Activated T-helper 17 cell treated with anti-CD3 and anti-CD28 coated beads, Interleukin-2, amount 50 U/mL, for 72 hours (primary cell): ENCODE data around the gene CYB561. TPM values are rescaled to one million over a fixed set of nuclear protein-coding genes. Genes with fewer than 3 reads are reported as not detected.
"Not testable (repeated sequence)": the region's sequence is repeated elsewhere in the genome, so short reads cannot be mapped to it uniquely, and the experiment has no call there.

Experiments
- ATAC-seq: fragments of 150-1000 bp; cut with Tn5 transposase; replicated peaks from 2 replicates; pipeline ENCODE4 v1.10.0; 2021; ENCODE audit warnings: mild to moderate bottlenecking, moderate library complexity
- H3K27ac Mint-ChIP-seq: one replicate; pipeline ENCODE4 v1.8.0; 2022; ENCODE audit warnings: mixed read lengths
- H3K27me3 Mint-ChIP-seq: one replicate; pipeline ENCODE4 v1.8.0; 2022; ENCODE audit warnings: mixed read lengths
- H3K36me3 Mint-ChIP-seq: one replicate; pipeline ENCODE4 v1.8.0; 2022; ENCODE audit warnings: low read depth, mild to moderate bottlenecking, mixed read lengths
- H3K4me1 Mint-ChIP-seq: one replicate; pipeline ENCODE4 v1.8.0; 2022; ENCODE audit warnings: mixed read lengths
- H3K4me3 Mint-ChIP-seq: one replicate; pipeline ENCODE4 v1.8.0; 2022; ENCODE audit warnings: mild to moderate bottlenecking, mixed read lengths
- H3K9me3 Mint-ChIP-seq: one replicate; pipeline ENCODE4 v1.8.0; 2022; ENCODE audit warnings: mixed read lengths
- total RNA-seq, 2 donors: library from RNA; stranded (reverse); gene quantifications; one replicate each; pipeline ENCODE4 v1.2.3, GENCODE V29; 2022

CYB561 gene
- total RNA-seq, 2 donors from 2014 or later: 6.7 to 10.8 TPM

DNA sequence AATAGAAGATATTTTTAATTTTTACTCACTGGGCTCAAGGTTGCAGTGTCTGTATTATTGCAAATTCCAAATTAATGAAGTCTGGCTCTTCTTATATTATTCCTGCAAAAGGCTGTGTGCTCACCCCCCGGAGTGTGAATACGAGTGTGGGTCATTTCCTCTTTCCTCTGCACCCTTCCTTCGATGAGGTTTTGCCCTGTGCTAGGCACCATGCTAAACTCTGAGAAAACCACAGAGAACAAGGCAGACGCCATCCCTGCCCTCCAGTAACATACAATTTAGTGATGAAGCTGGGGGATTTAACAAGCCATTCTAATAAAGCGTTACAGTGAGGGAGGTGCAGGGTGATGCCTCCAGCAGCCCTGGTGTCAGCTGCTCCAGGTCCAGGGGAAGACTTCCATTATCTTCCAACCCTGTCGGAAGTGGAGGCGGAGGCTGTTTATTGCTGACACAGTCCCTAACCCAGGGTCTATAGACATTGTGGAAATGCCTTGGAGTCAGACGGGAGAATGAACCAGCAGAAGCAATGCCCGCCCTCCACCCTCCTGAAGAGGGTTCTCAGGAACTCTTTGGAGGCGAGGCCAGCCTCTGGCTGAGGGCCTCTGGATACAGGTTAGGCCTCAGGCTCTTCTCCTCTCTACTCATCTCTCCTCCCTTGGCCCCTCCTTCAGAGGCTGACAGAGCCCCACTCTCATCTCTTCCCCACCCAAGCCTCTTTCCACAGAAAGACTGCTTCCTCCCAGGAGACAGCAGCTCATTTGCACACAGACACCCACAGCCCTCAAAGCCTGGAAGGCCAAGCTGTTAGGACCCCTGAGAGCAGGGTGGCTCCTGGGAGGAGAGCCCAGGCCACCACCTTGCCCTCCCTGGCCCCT, 28.7 kb upstream of the CYB561 start:
- no peaks in the 10 kb centered on the region for H3K9me3 Mint-ChIP-seq
- H3K36me3 Mint-ChIP-seq: no peaks in the 10 kb centered on the region
- no peak for ATAC-seq
- no peak overlapping the region for H3K27ac Mint-ChIP-seq
- H3K4me3 Mint-ChIP-seq: peak overlapping the region; percentile 46
- H3K4me1 Mint-ChIP-seq: peaks cover 5% of the 10 kb centered on the region
- H3K27me3 Mint-ChIP-seq: no peaks in the 10 kb centered on the region

- no peaks in the 10 kb centered on the region for H3K9me3 Mint-ChIP-seq
- no peak overlapping the region for H3K4me3 Mint-ChIP-seq
- peaks cover 5% of the 10 kb centered on the region for H3K4me1 Mint-ChIP-seq
- H3K27ac Mint-ChIP-seq: no peak overlapping the region
- H3K36me3 Mint-ChIP-seq: no peaks in the 10 kb centered on the region
- ATAC-seq: no peak
- no peaks in the 10 kb centered on the region for H3K27me3 Mint-ChIP-seq
Measured at GRCh38 chr17:63474174-63474573, 28.1 kb upstream of the CYB561 start.

GRCh38 chr17:63468099-63468498, 22.0 kb upstream of the CYB561 start:
- H3K4me3 Mint-ChIP-seq, H3K27me3 Mint-ChIP-seq, H3K9me3 Mint-ChIP-seq, H3K27ac Mint-ChIP-seq, H3K36me3 Mint-ChIP-seq, ATAC-seq, H3K4me1 Mint-ChIP-seq: not testable (repeated sequence)

GRCh38 chr17:63464691-63465236, 18.7 kb upstream of the CYB561 start:
- Mint-ChIP-seq H3K4me3 (no peak overlapping the region), H3K9me3 (no peaks in the 10 kb centered on the region), H3K27me3 (peaks cover 3% of the 10 kb centered on the region), H3K4me1 (peaks cover 3% of the 10 kb centered on the region), H3K27ac (no peak overlapping the region), H3K36me3 (no peaks in the 10 kb centered on the region)
- no peak for ATAC-seq

- H3K27me3 Mint-ChIP-seq: peaks cover 3% of the 10 kb centered on the region
- no peak overlapping the region for H3K4me3 Mint-ChIP-seq
Measured at GRCh38 chr17:63463771-63464170, 17.7 kb upstream of the CYB561 start.

DNA sequence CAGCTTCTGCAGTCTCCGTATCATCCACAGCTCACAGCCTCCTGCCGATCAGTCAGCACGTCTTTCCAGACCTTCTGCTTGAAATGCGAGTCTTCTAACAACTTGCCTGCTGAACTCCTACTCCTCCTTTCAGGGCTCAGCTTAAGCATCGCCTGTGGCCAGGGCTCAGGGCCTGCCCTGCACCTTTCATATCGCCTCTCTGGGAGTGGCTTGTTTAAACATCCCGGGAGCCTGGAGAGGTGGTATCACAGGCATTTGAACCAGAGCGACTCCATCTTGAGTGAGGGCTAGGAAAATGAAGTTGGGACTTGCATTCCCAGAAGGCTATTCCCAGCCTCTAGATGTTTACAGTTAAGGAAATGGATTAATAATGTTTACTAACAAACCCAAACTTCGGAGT, 13.9 kb upstream of the CYB561 start:
- Mint-ChIP-seq H3K27me3 (peaks cover 3% of the 10 kb centered on the region), H3K9me3 (no peaks in the 10 kb centered on the region), H3K36me3 (no peaks in the 10 kb centered on the region), H3K4me3 (no peak overlapping the region), H3K27ac (no peak overlapping the region), H3K4me1 (peaks cover 3% of the 10 kb centered on the region)
- no peak for ATAC-seq

More at GRCh38 chr17:63463771-63464170, 17.7 kb upstream of the CYB561 start:
- no peak for ATAC-seq
- H3K27ac Mint-ChIP-seq: no peak overlapping the region
- H3K36me3 Mint-ChIP-seq: no peaks in the 10 kb centered on the region
- H3K4me1 Mint-ChIP-seq: peaks cover 3% of the 10 kb centered on the region
- H3K9me3 Mint-ChIP-seq: no peaks in the 10 kb centered on the region

- ATAC-seq: no peak
- Mint-ChIP-seq H3K27ac (no peak overlapping the region), H3K27me3 (peaks cover 3% of the 10 kb centered on the region), H3K9me3 (no peaks in the 10 kb centered on the region), H3K36me3 (no peaks in the 10 kb centered on the region), H3K4me1 (peaks cover 3% of the 10 kb centered on the region), H3K4me3 (no peak overlapping the region)
Measured at GRCh38 chr17:63458478-63458877, 12.4 kb upstream of the CYB561 start.

DNA sequence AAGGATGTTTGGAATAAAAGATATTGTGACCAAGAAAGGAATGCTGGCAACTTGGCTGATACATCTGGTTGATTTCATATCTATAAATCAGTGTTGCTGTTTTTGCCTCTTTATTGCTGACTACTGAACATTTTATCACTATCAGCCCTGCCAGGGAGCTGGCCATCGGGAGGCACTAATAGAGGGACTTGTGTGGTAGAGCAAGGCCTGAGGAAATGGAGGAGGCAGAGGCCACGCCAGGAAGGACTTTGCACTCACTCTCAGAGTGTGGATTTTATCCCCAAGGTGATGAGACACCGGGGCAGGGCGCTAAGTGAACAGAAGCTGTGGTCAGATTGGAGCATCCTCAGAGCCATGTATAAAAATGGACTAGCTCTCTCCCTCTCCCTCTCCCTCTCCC, 9.3 kb upstream of the CYB561 start:
- H3K27ac Mint-ChIP-seq: no peak overlapping the region
- no peaks in the 10 kb centered on the region for H3K36me3 Mint-ChIP-seq
- H3K27me3 Mint-ChIP-seq: peaks cover 3% of the 10 kb centered on the region
- ATAC-seq: no peak
- H3K4me3 Mint-ChIP-seq: no peak overlapping the region
- peaks cover under 1% of the 10 kb centered on the region for H3K4me1 Mint-ChIP-seq
- H3K9me3 Mint-ChIP-seq: no peaks in the 10 kb centered on the region

DNA sequence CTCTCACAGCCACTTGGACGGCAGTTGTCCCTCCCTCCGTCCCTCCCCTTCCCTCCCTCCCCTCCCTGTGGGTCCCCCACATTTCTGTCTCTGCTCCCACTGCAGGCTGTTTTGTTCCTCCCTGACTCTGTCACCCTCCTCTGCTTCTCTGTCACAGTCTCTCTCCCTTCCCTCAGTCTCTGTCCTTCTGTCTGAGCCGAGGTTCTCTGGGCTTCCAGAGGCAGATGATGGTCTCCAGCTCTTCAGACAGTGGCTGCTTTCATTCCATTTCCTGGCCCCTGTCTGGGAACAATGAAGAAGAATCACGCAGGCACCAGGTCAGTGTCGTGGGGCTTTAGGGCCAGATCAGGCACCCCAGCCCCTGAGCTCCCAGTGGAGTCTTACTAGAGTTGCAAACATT, 8.8 kb upstream of the CYB561 start:
- no peak overlapping the region for H3K27ac Mint-ChIP-seq
- H3K36me3 Mint-ChIP-seq: no peaks in the 10 kb centered on the region
- no peak overlapping the region for H3K4me3 Mint-ChIP-seq
- H3K9me3 Mint-ChIP-seq: no peaks in the 10 kb centered on the region
- no peaks in the 10 kb centered on the region for H3K4me1 Mint-ChIP-seq
- H3K27me3 Mint-ChIP-seq: peaks cover under 1% of the 10 kb centered on the region
- ATAC-seq: no peak

DNA sequence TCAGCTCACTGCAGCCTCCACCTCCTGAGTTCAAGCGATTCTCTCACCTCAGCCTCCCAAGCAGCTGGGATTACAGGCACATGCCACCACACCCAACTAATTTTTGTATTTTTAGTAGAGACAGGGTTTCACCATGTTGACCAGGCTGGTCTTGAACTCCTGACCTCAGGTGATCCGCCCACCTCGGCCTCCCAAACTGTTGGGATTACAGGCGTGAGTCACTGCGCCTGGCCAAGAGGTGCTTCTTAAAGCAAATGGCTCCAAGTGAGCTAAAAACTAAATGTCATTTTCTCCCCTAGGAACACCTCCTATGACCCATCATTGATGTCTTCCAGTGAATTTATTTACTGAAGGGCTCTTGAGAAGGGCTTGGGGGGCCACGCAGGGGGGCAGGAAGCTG, 8.3 kb upstream of the CYB561 start:
- not testable (repeated sequence) for H3K36me3 Mint-ChIP-seq, ATAC-seq, H3K4me3 Mint-ChIP-seq, H3K9me3 Mint-ChIP-seq, H3K27me3 Mint-ChIP-seq, H3K27ac Mint-ChIP-seq, H3K4me1 Mint-ChIP-seq

DNA sequence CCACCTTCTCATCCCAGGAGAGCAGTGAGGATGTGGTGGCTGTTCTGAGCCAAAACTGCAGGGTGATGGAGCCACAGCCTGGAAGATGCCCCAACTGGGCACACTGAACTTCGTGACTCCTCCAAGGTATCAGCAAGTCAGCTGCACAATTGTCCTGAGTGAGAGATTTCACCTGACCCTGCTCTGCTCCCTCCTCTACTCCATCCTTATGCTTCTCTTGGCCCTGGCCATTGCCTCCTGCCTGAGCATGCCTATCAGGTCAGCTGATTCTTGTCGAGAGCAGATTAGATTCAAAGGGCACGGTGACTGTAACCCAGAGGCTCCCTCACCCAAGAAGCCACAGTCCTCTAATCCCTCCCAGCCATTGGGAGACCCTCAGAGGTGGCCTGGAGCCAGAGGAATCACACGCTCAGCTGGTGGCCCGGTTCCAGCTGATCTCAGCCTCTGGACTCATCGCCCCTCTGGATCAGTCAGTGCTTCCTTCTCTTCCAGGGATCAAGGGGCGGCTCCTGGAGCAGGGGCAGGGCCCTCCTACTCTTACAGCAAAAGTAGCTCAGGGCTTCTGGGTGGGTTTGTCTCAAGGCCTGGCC, 7.0 kb upstream of the CYB561 start:
- H3K36me3 Mint-ChIP-seq: no peaks in the 10 kb centered on the region
- no peaks in the 10 kb centered on the region for H3K27me3 Mint-ChIP-seq
- H3K27ac Mint-ChIP-seq: no peak overlapping the region
- H3K4me1 Mint-ChIP-seq: peaks cover 4% of the 10 kb centered on the region
- no peak overlapping the region for H3K4me3 Mint-ChIP-seq
- ATAC-seq: no peak
- H3K9me3 Mint-ChIP-seq: no peaks in the 10 kb centered on the region

DNA sequence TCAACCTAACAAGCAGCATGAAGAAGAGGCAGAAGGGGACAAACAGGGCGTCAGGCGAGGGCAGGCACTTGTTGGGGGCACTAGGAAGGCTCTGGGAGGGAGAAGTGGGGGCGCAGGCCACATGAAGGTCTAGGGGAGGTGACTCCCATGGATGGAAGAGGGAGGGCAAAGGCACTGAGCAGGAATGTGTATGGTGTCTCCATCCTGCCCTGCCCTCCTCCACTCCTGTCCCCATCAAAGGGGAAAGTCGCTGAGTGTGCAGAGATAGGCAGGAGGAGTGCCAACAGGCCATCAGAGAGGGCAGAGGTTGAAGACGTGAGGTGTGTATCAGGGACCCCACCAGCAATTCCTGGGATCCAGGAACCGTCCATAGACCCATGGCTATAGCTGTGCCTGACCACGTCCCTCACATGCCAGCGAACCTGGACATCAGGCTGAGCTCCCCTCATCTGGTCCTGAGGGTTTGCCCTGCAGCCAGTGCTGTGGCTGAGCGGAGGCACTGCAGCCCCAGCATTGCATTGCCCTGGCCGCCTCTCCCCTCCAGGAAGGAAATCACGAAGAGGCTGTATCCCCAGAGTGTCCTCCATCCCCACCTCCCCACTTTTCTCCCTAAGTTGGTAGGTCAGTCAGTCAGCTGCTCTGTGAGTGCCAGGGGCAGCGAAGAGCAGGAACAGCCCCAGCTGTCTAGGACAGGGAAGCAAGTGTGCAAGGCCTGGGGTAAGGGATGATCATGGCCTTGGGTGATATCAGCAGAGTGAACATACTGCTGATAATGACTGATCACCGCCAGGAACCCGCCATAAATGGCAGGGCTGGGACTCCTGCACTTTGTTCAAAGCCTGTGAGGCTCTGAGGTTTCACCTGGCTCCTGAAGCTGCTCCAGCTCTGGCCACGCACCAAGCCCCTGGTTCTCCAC, 6.2 kb upstream of the CYB561 start:
- no peak for ATAC-seq
- no peak overlapping the region for H3K4me3 Mint-ChIP-seq
- no peak overlapping the region for H3K27ac Mint-ChIP-seq
- H3K4me1 Mint-ChIP-seq: peaks cover 4% of the 10 kb centered on the region
- H3K27me3 Mint-ChIP-seq: no peaks in the 10 kb centered on the region
- no peaks in the 10 kb centered on the region for H3K36me3 Mint-ChIP-seq
- H3K9me3 Mint-ChIP-seq: no peaks in the 10 kb centered on the region

GRCh38 chr17:63451150-63451549, 5.0 kb upstream of the CYB561 start:
- no peaks in the 10 kb centered on the region for H3K36me3 Mint-ChIP-seq
- no peaks in the 10 kb centered on the region for H3K9me3 Mint-ChIP-seq
- ATAC-seq: no peak
- H3K4me1 Mint-ChIP-seq: peaks cover 4% of the 10 kb centered on the region
- no peak overlapping the region for H3K4me3 Mint-ChIP-seq
- H3K27me3 Mint-ChIP-seq: no peaks in the 10 kb centered on the region
- H3K27ac Mint-ChIP-seq: no peak overlapping the region

DNA sequence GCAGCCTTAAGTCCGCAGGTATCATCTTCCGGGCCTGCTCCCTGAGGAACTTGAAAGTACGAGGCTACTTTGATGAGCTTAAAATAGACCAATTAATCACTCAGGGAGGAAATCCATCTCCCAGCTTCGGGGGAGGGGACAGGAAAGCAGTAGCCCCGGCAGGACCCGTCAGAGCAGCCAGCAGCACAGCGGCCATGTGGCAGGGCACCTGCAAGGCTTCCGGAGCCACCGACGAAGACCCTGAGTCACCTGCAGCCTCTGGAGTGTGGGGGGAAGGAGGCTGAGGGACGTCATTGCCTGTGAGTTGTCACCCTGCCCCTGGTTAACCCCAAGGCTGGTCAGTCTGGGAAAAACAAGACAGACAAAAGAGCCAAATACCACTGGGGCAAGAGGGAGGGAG, 4.4 kb upstream of the CYB561 start:
- no peak overlapping the region for H3K4me3 Mint-ChIP-seq
- no peaks in the 10 kb centered on the region for H3K9me3 Mint-ChIP-seq
- no peaks in the 10 kb centered on the region for H3K36me3 Mint-ChIP-seq
- peak overlapping the region; percentile 46 for H3K27ac Mint-ChIP-seq
- no peak for ATAC-seq
- H3K4me1 Mint-ChIP-seq: peaks cover 4% of the 10 kb centered on the region
- no peaks in the 10 kb centered on the region for H3K27me3 Mint-ChIP-seq
